ENCODE data around the gene BPIFB3. TPM values are rescaled to one million over a fixed set of nuclear protein-coding genes. Genes with fewer than 3 reads are reported as not detected.
"Not testable (repeated sequence)": the region's sequence is repeated elsewhere in the genome, so short reads cannot be mapped to it uniquely, and the experiment has no call there.

BPIFB3 gene
- total and polyA plus RNA-seq, 12 donors = not detected

- TF ChIP-seq POLR2A (IDR thresholded peaks at IDR 0.05) = no peak
- no peak for TF ChIP-seq CTCF (IDR thresholded peaks at IDR 0.05)
- intact Hi-C loops (cut with DNase I) = no loop called here
- Histone ChIP-seq H3K36me3 (replicated peaks in 1 of 2) (no peaks in the 10 kb centered on the region), H3K27me3 (no peaks in the 10 kb centered on the region), H3K4me3 (no peak overlapping the region), H3K4me1 (replicated peaks in 1 of 2) (no peaks in the 10 kb centered on the region), H3K27ac (no peak overlapping the region), H3K9me3 (replicated peaks in 1 of 3) (no peaks in the 10 kb centered on the region)
- no peak for DNase-seq
- 92 to 96% (median 94%) methylated on average over 4 to 5 of the region's 5 CpGs for WGBS, 4 donors
Measured at GRCh38 chr20:33111306-33111705, 57.6 kb downstream of the BPIFB3 start.

- intact Hi-C loops (cut with DNase I) = no loop called here
- no peaks in the 10 kb centered on the region for H3K9me3 ChIP-seq (replicated peaks in 1 of 3)
- H3K4me1 ChIP-seq (replicated peaks in 1 of 2) = no peaks in the 10 kb centered on the region
- no peak for DNase-seq
- H3K27me3 ChIP-seq = no peaks in the 10 kb centered on the region
- TF ChIP-seq POLR2A (IDR thresholded peaks at IDR 0.05) (no peak), CTCF (IDR thresholded peaks at IDR 0.05) (no peak)
- H3K4me3 ChIP-seq = no peak overlapping the region
- 69 to 78% (median 77%) methylated on average over 7 of the region's 7 CpGs for WGBS, 4 donors
- H3K27ac ChIP-seq = no peak overlapping the region
- no peaks in the 10 kb centered on the region for H3K36me3 ChIP-seq (replicated peaks in 1 of 2)
Measured at GRCh38 chr20:33112547-33113386, 59.1 kb downstream of the BPIFB3 start.

GRCh38 chr20:33113387-33113908 is 59.7 kb downstream of the BPIFB3 start:
- H3K4me3 ChIP-seq = no peak overlapping the region
- no peaks in the 10 kb centered on the region for H3K27me3 ChIP-seq
- no peaks in the 10 kb centered on the region for H3K36me3 ChIP-seq (replicated peaks in 1 of 2)
- intact Hi-C loops (cut with DNase I) = no loop called here
- no peaks in the 10 kb centered on the region for H3K9me3 ChIP-seq (replicated peaks in 1 of 3)
- peak in 1 of 7 donors; percentile 29 for DNase-seq
- H3K4me1 ChIP-seq (replicated peaks in 1 of 2) = no peaks in the 10 kb centered on the region
- H3K27ac ChIP-seq = no peak overlapping the region
- TF ChIP-seq POLR2A (IDR thresholded peaks at IDR 0.05) = no peak
- no peak for TF ChIP-seq CTCF (IDR thresholded peaks at IDR 0.05)
- 62 to 80% (median 69%) methylated on average over 6 of the region's 6 CpGs for WGBS, 4 donors

- H3K4me1 ChIP-seq (replicated peaks in 1 of 2); H3K27me3 ChIP-seq; H3K36me3 ChIP-seq (replicated peaks in 1 of 2); H3K4me3 ChIP-seq; DNase-seq; intact Hi-C loops (cut with DNase I); H3K9me3 ChIP-seq (replicated peaks in 1 of 3); H3K27ac ChIP-seq: not testable (repeated sequence)
- 93 to 97% (median 95%) methylated on average over 13 to 29 of the region's 34 CpGs for WGBS, 4 donors
Measured at GRCh38 chr20:33115501-33115900, 61.8 kb downstream of the BPIFB3 start.

All from adrenal gland (tissue), 12 donors.